ENCODE results near the gene KLHL40. TPM values are rescaled to one million over a fixed set of nuclear protein-coding genes. Genes with fewer than 3 reads are reported as not detected.

Gene KLHL40
- total RNA-seq, 4 donors from 2014 or later, result 0.19 TPM; not detected in 3

- ATAC-seq (ENCODE audit: low FRiP score) (no peak), DNase-seq (ENCODE audit: low spot score) (no peak)
- no peak for TF ChIP-seq CTCF (IDR thresholded peaks at IDR 0.05)
Observed at GRCh38 chr3:42732829-42733459, 47.6 kb downstream of the KLHL40 start.

GRCh38 chr3:42733501-42734262, 48.3 kb downstream of the KLHL40 start:
- no peak for ATAC-seq (ENCODE audit: low FRiP score)
- DNase-seq (ENCODE audit: low spot score), result no peak
- no peak for TF ChIP-seq CTCF (IDR thresholded peaks at IDR 0.05)

GRCh38 chr3:42734263-42734860, 49.0 kb downstream of the KLHL40 start:
- no peak for ATAC-seq (ENCODE audit: low FRiP score)

GRCh38 chr3:42735019-42735418, 49.7 kb downstream of the KLHL40 start:
- no peak for TF ChIP-seq CTCF (IDR thresholded peaks at IDR 0.05)
- ATAC-seq (ENCODE audit: low FRiP score) (no peak), DNase-seq (ENCODE audit: low spot score) (no peak)

More at GRCh38 chr3:42734263-42734860, 49.0 kb downstream of the KLHL40 start:
- no peak for DNase-seq (ENCODE audit: low spot score)
- TF ChIP-seq CTCF (IDR thresholded peaks at IDR 0.05), result no peak

- no peak for TF ChIP-seq CTCF (IDR thresholded peaks at IDR 0.05)
- no peak for ATAC-seq (ENCODE audit: low FRiP score)
- DNase-seq (ENCODE audit: low spot score), result no peak
Observed at GRCh38 chr3:42735615-42736014, 50.3 kb downstream of the KLHL40 start.

GRCh38 chr3:42736081-42736480, 50.7 kb downstream of the KLHL40 start:
- TF ChIP-seq CTCF (IDR thresholded peaks at IDR 0.05), result no peak
- no peak for DNase-seq (ENCODE audit: low spot score)
- ATAC-seq (ENCODE audit: low FRiP score), result no peak

Measured in omental fat pad (tissue), 4 donors.